ENCODE results near the gene PPARD. TPM values are rescaled to one million over a fixed set of nuclear protein-coding genes. Genes with fewer than 3 reads are reported as not detected.
"Not testable (repeated sequence)": the region's sequence is repeated elsewhere in the genome, so short reads cannot be mapped to it uniquely, and the experiment has no call there.

Gene PPARD
- total RNA-seq, 1 experiment from 2014 or later: 15.7 TPM

DNA sequence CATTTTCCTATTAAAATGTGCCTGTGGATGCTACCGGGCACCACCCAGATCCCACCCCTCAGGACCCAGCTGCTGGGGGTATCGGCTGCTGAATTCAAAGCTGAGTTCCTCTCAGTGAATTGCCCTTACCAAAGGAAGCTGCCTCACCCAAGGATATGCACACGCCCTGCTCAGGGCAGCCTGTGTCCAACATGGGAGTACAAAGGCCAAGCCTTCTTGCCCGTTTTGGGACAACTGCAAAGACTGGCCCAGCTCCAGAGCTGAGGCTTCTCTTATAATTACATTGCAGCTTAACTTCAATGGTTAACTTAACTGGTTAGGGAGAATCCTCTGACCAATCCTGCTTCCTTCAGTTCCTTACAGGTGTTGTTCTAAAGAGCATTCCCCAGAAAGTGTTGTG is 89.9 kb downstream of the PPARD start:
- no peak for DNase-seq
- Histone ChIP-seq H3K9me3 (peaks cover 9% of the 10 kb centered on the region), H3K4me3 (no peak overlapping the region), H3K27me3 (no peaks in the 10 kb centered on the region), H3K36me3 (peaks cover 33% of the 10 kb centered on the region)

DNA sequence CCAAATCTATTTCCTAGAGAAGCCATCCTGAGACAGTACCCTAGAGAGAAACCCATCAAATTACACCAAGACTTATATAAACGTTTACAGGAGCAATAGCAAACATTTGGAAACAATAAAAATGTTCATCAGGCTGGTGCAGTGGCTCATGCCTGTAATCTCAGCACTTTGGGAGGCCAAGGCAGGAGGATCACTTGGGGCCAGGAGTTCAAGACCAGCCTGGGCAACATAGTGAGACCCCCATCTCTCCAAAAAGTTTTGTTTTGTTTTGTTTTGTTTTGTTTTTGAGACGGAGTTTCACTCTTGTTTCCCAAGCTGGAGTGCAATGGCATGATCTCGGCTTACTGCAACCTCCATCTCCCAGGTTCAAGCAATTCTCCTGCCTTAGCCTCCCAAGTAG is 90.3 kb downstream of the PPARD start:
- not testable (repeated sequence) for H3K4me3 ChIP-seq, H3K9me3 ChIP-seq, DNase-seq, H3K27me3 ChIP-seq
- peaks cover 29% of the 10 kb centered on the region for H3K36me3 ChIP-seq

DNA sequence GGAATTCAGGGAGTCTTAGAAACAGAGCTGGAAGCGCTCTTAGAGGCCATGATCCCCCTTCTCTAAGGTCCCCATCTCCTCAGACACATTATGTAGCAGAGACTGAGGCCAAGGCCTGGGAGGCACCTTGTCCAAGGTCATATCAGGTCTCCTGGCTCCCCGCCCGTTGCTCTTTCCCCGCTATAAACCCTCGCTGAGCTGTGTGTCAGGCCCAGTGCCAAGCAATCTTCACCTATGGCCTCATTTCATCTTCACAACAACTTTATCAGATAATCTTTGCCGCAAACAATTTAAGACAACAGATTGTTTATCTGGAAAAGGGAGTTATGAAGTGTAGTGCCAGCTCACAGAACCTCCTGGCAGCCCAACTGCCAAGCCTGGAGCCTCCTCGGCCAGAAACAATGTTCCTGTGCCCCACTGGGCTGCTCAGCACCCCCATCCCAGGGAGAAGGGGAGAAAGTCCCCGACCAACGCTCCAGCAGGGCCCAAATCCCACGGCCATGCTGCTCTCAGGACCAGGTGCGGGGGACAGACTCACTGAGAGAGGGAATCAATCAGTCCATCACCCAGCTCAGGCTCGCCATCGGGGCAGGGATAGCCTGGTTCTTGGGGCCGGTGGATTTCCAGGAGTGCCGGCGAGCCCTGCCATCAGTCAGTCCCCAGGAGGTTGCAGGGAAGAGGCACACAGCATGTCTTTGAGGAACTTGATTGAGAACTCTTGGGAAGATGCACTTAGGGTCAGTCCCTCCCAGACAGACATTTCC is 92.9 kb downstream of the PPARD start:
- peaks cover 4% of the 10 kb centered on the region for H3K36me3 ChIP-seq
- DNase-seq: no peak
- H3K4me3 ChIP-seq: no peak overlapping the region

DNA sequence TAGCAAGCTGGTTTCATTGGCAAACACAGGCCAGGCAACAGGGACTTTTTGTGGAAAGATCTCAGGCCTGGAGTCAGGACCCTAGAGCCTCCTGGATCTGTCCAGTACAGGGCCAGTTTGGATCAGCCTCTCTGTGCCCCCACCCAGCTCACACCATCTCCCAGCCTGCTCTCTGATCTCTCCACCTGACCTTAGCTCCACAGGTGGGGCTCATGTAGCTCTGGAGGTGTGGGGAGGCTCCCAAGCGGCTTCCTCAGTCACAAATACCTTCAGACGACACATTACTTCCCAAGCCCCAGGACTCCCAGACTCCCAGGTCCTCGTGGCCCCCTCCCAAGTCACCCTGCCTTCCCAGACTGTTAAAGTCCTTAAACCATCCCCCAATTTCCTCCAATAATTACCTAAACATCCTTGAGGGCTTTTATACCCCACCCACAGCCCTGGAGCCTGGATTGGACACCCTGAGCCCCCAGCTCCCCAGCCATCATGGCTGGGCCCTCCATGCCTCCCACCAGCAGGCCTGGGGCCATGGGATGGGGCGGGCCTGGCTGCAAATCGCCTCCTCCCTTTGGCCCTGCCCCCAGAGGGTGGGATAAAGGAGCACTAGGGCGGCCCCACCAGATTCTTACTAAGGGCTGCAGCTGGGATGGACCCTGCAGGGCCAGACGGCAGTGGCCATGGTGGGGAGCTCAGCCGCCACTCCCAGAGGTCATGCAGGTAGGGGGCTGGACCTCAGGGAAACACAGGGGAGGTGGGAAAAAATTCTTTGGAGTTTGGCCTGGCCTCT is 93.9 kb downstream of the PPARD start:
- Histone ChIP-seq H3K27me3 (no peaks in the 10 kb centered on the region), H3K4me3 (no peak overlapping the region), H3K9me3 (no peaks in the 10 kb centered on the region), H3K36me3 (no peaks in the 10 kb centered on the region)
- DNase-seq: no peak

More for the DNA sequence above, 92.9 kb downstream of the PPARD start:
- Histone ChIP-seq H3K9me3 (no peaks in the 10 kb centered on the region), H3K27me3 (no peaks in the 10 kb centered on the region)

DNA sequence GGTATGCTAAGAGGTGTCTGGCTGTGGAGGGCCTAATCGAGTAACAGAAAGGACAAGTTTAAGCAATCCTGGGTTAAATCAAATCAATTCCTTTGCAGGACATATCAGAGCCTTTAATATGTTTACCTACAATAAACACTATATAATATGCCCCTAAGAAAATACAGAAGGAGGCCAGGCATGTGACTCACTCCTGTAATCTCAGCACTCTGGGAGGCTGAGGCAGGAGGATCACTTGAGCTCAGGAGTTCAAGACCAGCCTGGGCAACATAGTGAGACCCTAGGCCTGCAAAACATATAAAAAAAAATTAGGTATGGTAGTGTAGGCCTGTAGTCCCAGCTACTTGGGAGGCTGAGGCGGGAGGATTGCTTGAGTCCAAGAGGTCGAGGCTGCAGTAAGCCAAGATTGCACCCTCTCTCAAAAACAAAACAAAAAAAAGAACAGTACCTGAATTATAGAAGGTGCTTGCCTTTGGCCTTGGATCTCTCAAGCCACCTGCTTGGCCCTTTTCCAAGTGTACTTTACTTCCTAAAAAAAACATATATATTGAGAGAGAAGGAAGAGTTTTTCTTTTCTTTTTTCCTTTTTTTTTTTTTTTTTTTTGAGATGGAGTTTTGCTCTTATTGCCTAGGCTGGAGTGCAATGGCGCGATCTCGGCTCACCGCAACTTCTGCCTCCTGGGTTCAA is 96.2 kb downstream of the PPARD start:
- H3K27me3 ChIP-seq, H3K36me3 ChIP-seq, H3K4me3 ChIP-seq, DNase-seq, H3K9me3 ChIP-seq: not testable (repeated sequence)

DNA sequence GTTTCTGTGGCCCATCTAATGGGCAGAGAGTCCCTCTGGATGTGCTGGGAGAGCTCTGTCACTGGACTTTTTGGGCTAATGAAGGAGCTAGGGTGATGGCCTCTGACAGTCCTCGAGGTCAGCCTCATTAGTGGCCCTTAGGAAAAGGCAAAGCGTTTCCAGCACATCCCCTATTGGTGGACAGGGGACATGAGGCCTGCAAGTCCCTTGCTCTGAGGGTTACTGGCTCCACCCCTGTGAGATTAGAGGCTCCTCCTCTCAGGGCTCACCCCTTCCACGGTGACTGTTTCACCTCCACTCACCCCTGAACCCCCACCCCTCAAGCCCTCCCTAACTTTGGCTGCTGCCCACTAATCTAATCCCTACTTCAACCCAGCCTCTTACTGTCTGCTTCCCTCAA is 97.0 kb downstream of the PPARD start:
- DNase-seq: no peak
- H3K4me3 ChIP-seq: no peak overlapping the region

DNA sequence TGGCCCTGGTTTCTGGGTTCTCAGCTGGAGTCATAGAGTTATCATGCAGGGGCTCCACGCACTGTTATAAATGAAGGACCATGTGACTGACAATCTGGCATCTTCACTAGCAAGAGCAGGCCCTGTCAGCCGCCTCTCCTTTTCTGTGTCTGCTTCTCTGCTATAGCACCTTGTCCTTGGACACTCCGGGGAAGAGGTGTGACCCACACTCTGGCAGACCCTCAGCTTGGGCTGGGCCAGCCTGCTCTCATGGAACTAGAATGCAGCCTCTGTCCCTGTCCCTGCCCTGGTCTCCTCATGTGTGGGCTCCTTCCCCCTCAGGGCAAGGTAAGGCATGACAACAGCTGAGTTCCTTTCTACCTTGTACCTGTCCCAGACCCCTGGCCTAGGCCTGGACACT is 98.8 kb downstream of the PPARD start:
- no peak overlapping the region for H3K4me3 ChIP-seq
- no peaks in the 10 kb centered on the region for H3K36me3 ChIP-seq
- H3K27me3 ChIP-seq: no peaks in the 10 kb centered on the region
- H3K9me3 ChIP-seq: no peaks in the 10 kb centered on the region
- DNase-seq: no peak

More for the DNA sequence above, 97.0 kb downstream of the PPARD start:
- Histone ChIP-seq H3K27me3 (no peaks in the 10 kb centered on the region), H3K9me3 (no peaks in the 10 kb centered on the region), H3K36me3 (no peaks in the 10 kb centered on the region)

DNA sequence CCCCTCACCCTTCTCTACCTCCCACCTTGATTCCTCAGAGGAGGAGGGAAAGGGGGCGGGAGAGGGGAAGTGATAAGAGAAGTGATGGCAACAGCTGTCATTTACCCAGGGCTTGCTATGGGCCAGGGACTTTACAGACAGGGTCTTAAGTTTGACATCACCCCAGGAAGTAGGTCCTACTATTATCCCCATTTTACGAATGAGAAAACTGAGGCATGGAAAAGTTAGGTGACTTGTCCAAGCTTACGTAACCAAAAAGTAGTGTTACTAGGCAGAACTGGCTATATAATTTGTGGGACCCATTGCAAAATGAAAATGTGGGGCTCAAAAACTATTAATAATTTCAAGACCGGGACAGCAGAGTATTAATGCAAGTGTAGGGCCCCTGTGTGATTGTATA is 99.3 kb downstream of the PPARD start:
- H3K9me3 ChIP-seq: no peaks in the 10 kb centered on the region
- H3K27me3 ChIP-seq: no peaks in the 10 kb centered on the region
- H3K4me3 ChIP-seq: no peak overlapping the region
- no peaks in the 10 kb centered on the region for H3K36me3 ChIP-seq
- DNase-seq: no peak

DNA sequence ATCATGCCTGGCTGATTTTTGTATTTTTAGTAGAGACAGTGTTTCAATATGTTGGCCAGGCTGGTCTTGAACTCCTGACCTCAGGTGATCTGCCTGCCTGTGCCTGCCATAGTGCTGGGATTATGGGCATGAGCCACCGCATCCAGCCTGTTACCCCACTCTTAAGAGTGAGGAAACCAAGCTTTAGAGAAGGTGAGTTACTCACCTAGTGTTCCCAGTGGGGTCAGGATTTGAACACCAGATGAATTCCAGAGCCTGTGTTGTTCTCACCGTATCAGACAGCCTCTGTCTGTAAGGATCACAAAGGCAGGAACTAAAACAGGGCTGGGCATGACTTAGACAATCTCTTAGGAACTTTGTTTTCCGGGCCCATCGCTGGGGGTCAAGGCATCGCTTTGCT is 100.3 kb downstream of the PPARD start:
- no peak for DNase-seq
- H3K4me3 ChIP-seq: no peak overlapping the region
- no peaks in the 10 kb centered on the region for H3K36me3 ChIP-seq
- no peaks in the 10 kb centered on the region for H3K9me3 ChIP-seq
- H3K27me3 ChIP-seq: no peaks in the 10 kb centered on the region

DNA sequence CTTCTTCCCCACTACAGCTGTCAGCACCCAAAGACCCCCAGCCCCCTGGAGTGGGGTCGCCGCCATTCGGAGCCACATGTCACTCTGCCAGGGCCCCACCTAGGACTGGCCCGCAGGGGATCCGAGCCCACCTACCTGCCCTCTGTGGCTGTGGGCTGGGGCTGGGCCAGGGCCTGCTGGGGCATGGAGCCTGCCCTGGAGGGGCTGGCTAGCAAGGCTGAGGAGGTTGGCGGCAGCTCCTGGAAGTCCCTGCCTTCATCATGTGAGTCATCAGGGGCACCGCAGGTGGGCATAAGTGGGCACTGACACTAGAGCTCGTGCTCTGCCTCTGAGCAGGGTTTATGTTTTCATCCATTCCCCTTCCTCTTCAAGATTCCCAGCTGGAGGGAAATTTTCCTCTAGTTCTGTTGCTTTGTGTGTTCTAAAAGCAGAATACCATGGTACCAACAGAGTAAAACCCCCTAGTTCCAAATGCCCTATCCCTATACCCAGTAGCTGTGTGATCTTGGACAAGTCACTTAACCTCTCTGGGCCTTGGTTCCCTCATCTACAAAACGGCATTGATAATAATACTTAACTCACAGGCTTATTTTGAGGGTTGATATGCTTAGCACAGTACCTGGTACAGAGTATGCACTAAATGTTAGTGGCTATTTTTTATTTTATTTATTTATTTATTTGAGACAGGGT is 101.1 kb downstream of the PPARD start:
- DNase-seq: peak; percentile 90
- H3K36me3 ChIP-seq: no peaks in the 10 kb centered on the region
- H3K4me3 ChIP-seq: no peak overlapping the region
- no peaks in the 10 kb centered on the region for H3K9me3 ChIP-seq
- H3K27me3 ChIP-seq: no peaks in the 10 kb centered on the region

DNA sequence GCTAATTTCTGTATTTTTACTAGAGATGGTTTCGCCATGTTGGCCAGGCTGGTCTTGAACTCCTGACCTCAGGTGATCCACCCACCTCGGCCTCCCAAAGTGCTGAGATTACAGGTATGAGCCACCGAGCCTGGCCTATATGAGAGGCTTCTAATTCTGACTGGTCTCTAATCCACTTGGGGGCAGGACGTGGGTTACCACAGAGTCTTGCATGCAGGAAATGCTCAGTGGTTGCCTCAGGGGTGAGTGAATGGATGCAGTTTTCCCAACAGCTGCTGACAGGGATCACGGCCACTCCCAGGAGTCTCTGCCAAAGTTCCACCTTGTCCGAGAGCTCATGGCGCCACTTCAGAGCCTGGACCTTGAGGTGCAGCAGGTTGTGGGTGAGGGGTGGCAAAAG is 103.3 kb downstream of the PPARD start:
- no peak for DNase-seq

DNA sequence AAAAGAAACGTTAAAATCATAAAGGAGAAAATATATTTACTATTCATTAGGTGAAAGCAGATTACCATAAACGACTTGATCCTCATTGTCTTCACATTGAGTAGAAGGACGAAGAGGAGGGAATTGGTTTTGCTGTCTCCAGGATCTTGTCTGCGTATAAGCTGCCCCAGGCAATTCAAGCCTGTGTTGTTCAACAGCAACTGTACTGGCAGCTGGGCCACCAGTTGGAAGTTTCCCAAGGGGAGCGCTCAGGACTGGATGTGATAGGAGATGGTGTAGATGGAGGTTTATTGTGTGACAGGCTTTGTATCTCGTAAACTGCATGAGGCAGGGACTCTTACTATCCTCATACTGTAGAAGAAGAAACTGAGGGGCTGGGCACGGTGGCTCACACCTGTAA is 105.8 kb downstream of the PPARD start:
- Histone ChIP-seq H3K36me3 (no peaks in the 10 kb centered on the region), H3K27me3 (no peaks in the 10 kb centered on the region), H3K4me3 (no peak overlapping the region), H3K9me3 (no peaks in the 10 kb centered on the region)
- no peak for DNase-seq

More for the DNA sequence above, 103.3 kb downstream of the PPARD start:
- H3K36me3 ChIP-seq: no peaks in the 10 kb centered on the region
- H3K9me3 ChIP-seq: no peaks in the 10 kb centered on the region
- H3K4me3 ChIP-seq: no peak overlapping the region
- no peaks in the 10 kb centered on the region for H3K27me3 ChIP-seq

DNA sequence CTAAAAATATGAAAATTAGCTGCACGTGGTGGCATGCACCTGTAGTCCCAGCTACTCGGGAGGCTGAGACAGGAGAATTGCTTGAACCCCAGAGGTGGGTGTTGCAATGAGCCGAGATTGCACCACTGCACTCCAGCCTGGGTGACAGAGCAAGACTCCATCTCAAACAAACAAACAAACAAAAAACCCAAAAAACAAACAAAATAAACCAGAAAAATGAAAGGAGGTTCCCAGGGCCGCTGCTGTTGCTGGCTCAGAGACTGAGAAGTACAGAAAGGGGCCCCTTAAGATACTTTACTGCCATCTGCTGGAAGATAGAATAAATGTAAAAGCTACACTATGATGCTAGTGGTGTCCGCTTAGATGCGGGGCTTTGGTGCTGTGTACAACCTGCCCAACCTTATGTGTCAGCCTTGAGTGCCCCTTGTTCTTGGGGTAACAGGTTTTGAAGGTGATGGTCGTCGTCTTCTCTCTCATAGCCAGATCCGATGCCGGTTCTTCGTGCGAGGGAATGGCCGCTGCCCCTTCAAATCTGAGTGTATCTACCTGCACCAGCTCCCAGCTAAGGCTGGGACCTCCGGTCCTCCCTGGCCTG is 107.0 kb downstream of the PPARD start:
- Histone ChIP-seq H3K27me3 (no peaks in the 10 kb centered on the region), H3K4me3 (no peak overlapping the region), H3K36me3 (no peaks in the 10 kb centered on the region), H3K9me3 (no peaks in the 10 kb centered on the region)
- DNase-seq: no peak

DNA sequence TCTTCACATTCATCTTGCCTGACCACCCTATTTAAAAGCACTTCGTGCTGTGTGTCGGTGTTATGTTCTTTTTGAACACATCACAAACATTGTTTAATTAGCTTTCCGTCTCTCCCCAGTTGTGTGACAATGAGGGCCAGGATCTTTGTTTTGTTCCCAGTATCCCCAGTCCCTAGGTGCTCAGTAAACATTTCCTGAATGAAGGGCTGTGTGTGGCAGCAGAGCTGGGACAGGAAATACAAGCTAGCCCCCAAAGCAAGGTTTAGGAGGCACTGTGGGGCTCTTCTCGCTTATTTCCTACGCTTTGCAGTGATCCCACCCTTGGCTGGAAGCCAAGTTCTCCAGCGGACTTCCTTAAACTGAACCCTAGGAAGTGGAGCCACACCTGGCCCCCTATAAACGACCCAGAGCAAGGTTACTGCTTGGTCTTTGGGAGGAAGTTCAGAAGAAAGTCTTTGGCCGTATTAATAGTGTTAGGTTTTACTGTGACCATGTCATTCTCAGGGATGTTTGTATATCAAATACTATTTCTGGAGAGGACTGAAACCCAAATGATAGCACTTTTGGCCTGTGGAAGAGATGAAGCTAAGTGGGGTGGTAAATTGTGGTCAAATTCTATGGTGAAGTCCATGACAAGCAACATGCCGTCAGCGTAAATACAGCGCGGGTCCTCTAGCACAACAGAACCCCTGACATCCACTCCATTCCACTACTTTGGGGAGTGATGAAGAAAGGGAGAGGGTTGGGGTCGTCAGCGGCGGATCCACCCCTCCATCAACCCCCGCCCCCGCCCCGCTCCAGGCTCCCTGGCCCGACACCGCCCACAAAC is 109.2 kb downstream of the PPARD start:
- peaks cover 8% of the 10 kb centered on the region; the same call in 1 of the 2 replicates for H3K36me3 ChIP-seq
- H3K9me3 ChIP-seq: no peaks in the 10 kb centered on the region
- H3K4me3 ChIP-seq: peak overlapping the region; percentile 62
- DNase-seq: no peak
- no peaks in the 10 kb centered on the region for H3K27me3 ChIP-seq

DNA sequence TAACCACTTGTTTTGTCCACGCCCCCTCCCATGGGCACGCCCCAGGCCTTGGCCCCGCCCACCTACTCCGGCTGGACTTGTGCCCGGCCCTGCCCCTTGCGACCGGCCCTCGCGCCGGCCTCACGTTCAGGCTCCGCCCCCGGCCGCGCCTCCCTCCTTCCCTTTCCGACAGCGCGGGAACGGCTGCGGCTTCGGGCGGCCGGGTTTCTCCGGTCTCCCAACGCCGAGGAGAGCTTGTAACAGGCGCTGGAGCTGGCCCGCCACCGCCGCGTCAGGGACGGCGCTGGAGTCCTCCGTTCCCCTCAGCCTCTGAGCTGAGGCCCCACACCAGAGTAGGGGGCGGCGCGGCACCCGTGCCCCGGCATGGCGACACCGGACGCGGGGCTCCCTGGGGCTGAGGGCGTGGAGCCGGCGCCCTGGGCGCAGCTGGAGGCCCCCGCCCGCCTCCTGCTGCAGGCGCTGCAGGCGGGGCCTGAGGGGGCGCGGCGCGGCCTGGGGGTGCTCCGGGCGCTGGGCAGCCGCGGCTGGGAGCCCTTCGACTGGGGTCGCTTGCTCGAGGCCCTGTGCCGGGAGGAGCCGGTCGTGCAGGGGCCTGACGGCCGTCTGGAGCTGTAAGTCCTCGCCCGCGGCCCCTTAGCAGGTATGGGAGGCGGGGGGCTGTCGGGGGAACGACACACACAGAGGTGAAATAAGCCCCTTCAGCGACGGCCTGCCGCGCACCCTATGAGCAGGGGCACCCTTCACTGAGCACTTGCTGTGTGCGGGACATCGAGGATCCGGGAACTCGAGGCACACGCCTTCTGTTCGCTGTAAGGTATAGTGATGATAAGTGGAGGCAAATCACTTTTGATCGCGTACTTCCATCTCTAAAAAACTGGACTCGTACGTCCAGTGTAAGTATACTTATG is 110.1 kb downstream of the PPARD start, which contains the start of gene FANCE:
Gene FANCE, plus strand, starts transcription at position 156 of the 908 bp plus-strand sequence. Its CDS starts 208 bp downstream, at position 364.
- H3K4me3 ChIP-seq: peak within 1 kb of the TSS; percentile 62
- peak; percentile 88 for DNase-seq
- no peaks in the 10 kb centered on the region for H3K9me3 ChIP-seq

More for the DNA sequence above, 110.1 kb downstream of the PPARD start, which contains the start of gene FANCE:
- Histone ChIP-seq H3K27me3 (no peaks in the 10 kb centered on the region), H3K36me3 (peaks cover 12% of the 10 kb centered on the region; the same call in 1 of the 2 replicates)

Measured in MG63 (cell line).